Measurements from ENCODE around the gene TMEM196. TPM values are rescaled to one million over a fixed set of nuclear protein-coding genes. Genes with fewer than 3 reads are reported as not detected.

Gene TMEM196
- total RNA-seq, 1 donor from 2014 or later, result not detected

GRCh38 chr7:19814776-19815175 is 41.4 kb upstream of the TMEM196 start:
- no peaks in the 10 kb centered on the region for H3K27me3 ChIP-seq
- H4K20me1 ChIP-seq (ENCODE audit: low read depth), result no peaks in the 10 kb centered on the region
- no peaks in the 10 kb centered on the region for H3K4me1 Mint-ChIP-seq
- H3K9me3 Mint-ChIP-seq, result no peaks in the 10 kb centered on the region
- H3K27ac ChIP-seq, result no peak overlapping the region
- TF ChIP-seq EZH2 (IDR thresholded peaks at IDR 0.05) (no peak), EZH2phosphoT487 (IDR thresholded peaks at IDR 0.05) (no peak), CTCF (IDR thresholded peaks at IDR 0.05) (no peak)
- no peaks in the 10 kb centered on the region for H3K9me3 ChIP-seq (ENCODE audit: low read depth)
- no peaks in the 10 kb centered on the region for H3K27me3 Mint-ChIP-seq (ENCODE audit: insufficient read depth, low read depth)
- no peak overlapping the region for H2AFZ ChIP-seq (replicated peaks)
- no peak overlapping the region for H3K4me2 ChIP-seq
- H3K4me1 ChIP-seq, result peaks cover under 1% of the 10 kb centered on the region
- H3K79me2 ChIP-seq (ENCODE audit: low read depth), result no peaks in the 10 kb centered on the region
- no peaks in the 10 kb centered on the region for H3F3A ChIP-seq (ENCODE audit: low read depth)
- H3K27ac Mint-ChIP-seq, result no peak overlapping the region
- no peak for DNase-seq (ENCODE audit: low spot score)
- H3K9ac ChIP-seq, result no peak overlapping the region
- H3K36me3 Mint-ChIP-seq, result no peaks in the 10 kb centered on the region
- no peaks in the 10 kb centered on the region for H3K36me3 ChIP-seq
- no peak overlapping the region for H3K4me3 ChIP-seq
- H3K4me3 Mint-ChIP-seq, result no peak overlapping the region

GRCh38 chr7:19811386-19811785 is 38.0 kb upstream of the TMEM196 start:
- no peak overlapping the region for H2AFZ ChIP-seq (replicated peaks)
- H3K79me2 ChIP-seq (ENCODE audit: low read depth), result no peaks in the 10 kb centered on the region
- no peak overlapping the region for H3K27ac ChIP-seq

GRCh38 chr7:19798986-19799385 is 25.6 kb upstream of the TMEM196 start:
- Histone ChIP-seq H3K27ac (no peak overlapping the region), H3K4me2 (no peak overlapping the region), H3F3A (ENCODE audit: low read depth) (no peaks in the 10 kb centered on the region), H3K4me3 (no peak overlapping the region), H3K79me2 (ENCODE audit: low read depth) (no peaks in the 10 kb centered on the region), H3K27me3 (no peaks in the 10 kb centered on the region), H3K4me1 (peaks cover 3% of the 10 kb centered on the region), H2AFZ (replicated peaks) (no peak overlapping the region), H4K20me1 (ENCODE audit: low read depth) (no peaks in the 10 kb centered on the region), H3K9ac (no peak overlapping the region), H3K36me3 (no peaks in the 10 kb centered on the region), H3K9me3 (ENCODE audit: low read depth) (no peaks in the 10 kb centered on the region)
- Mint-ChIP-seq H3K4me1 (no peaks in the 10 kb centered on the region), H3K36me3 (no peaks in the 10 kb centered on the region), H3K27ac (no peak overlapping the region), H3K9me3 (no peaks in the 10 kb centered on the region), H3K27me3 (ENCODE audit: insufficient read depth, low read depth) (no peaks in the 10 kb centered on the region), H3K4me3 (no peak overlapping the region)
- TF ChIP-seq EZH2 (IDR thresholded peaks at IDR 0.05) (no peak), CTCF (IDR thresholded peaks at IDR 0.05) (no peak), EZH2phosphoT487 (IDR thresholded peaks at IDR 0.05) (no peak)
- DNase-seq (ENCODE audit: low spot score), result no peak

More at GRCh38 chr7:19811386-19811785, 38.0 kb upstream of the TMEM196 start:
- H3F3A ChIP-seq (ENCODE audit: low read depth), result no peaks in the 10 kb centered on the region
- H3K9me3 ChIP-seq (ENCODE audit: low read depth), result no peaks in the 10 kb centered on the region
- Mint-ChIP-seq H3K4me1 (no peaks in the 10 kb centered on the region), H3K27me3 (ENCODE audit: insufficient read depth, low read depth) (no peaks in the 10 kb centered on the region), H3K9me3 (no peaks in the 10 kb centered on the region), H3K27ac (no peak overlapping the region), H3K36me3 (no peaks in the 10 kb centered on the region), H3K4me3 (no peak overlapping the region)
- no peak for DNase-seq (ENCODE audit: low spot score)
- TF ChIP-seq EZH2phosphoT487 (IDR thresholded peaks at IDR 0.05) (no peak), EZH2 (IDR thresholded peaks at IDR 0.05) (no peak), CTCF (IDR thresholded peaks at IDR 0.05) (no peak)
- H3K4me1 ChIP-seq, result peaks cover 4% of the 10 kb centered on the region
- no peak overlapping the region for H3K9ac ChIP-seq
- no peak overlapping the region for H3K4me3 ChIP-seq
- H3K36me3 ChIP-seq, result no peaks in the 10 kb centered on the region
- H4K20me1 ChIP-seq (ENCODE audit: low read depth), result no peaks in the 10 kb centered on the region
- H3K27me3 ChIP-seq, result no peaks in the 10 kb centered on the region
- no peak overlapping the region for H3K4me2 ChIP-seq

All from neural progenitor cell (in vitro differentiated cells).